ENCODE results near the gene SFN. TPM values are rescaled to one million over a fixed set of nuclear protein-coding genes. Genes with fewer than 3 reads are reported as not detected.
"Not testable (repeated sequence)": the region's sequence is repeated elsewhere in the genome, so short reads cannot be mapped to it uniquely, and the experiment has no call there.

Gene SFN
- 1 to 10 TPM in 1 of 3 donors, under 1 TPM in 2; 0.65 to 1.1 (median 0.73) TPM for polyA plus RNA-seq (ENCODE audit: insufficient read length in 3 of 3)
- long read RNA-seq, donor 1 = 0 reads
- long read RNA-seq, donor 2 = 0 reads
- long read RNA-seq, donor 3, partial matches to known transcripts = 0 of 1 reads
- long read RNA-seq, donor 3, other reads (novel, unspliced or antisense) = 0 of 1 reads
- long read RNA-seq, donor 4, partial matches to known transcripts = 0 of 1 reads
- long read RNA-seq, donor 4, other reads (novel, unspliced or antisense) = 0 of 1 reads
- long read RNA-seq, donor 5 = 0 reads
- long read RNA-seq, donor 6 = 0 reads
- long read RNA-seq, donor 7, transcript SFN-201 (1 exons, 1,320 nt) = major isoform, 8 of 8 reads
- long read RNA-seq, donor 7, partial matches to known transcripts = 0 of 8 reads
- long read RNA-seq, donor 7, other reads (novel, unspliced or antisense) = 0 of 8 reads
- long read RNA-seq, donor 8 = 0 reads
- long read RNA-seq, donor 9 = 0 reads
- long read RNA-seq, donor 10, partial matches to known transcripts = 0 of 2 reads
- long read RNA-seq, donor 10, other reads (novel, unspliced or antisense) = 0 of 2 reads
- long read RNA-seq, donor 11, partial matches to known transcripts = 0 of 1 reads
- long read RNA-seq, donor 11, other reads (novel, unspliced or antisense) = 0 of 1 reads
- long read RNA-seq, donor 12, partial matches to known transcripts = 0 of 1 reads
- long read RNA-seq, donor 12, other reads (novel, unspliced or antisense) = 0 of 1 reads
- long read RNA-seq, donor 13, partial matches to known transcripts = 0 of 1 reads
- long read RNA-seq, donor 13, other reads (novel, unspliced or antisense) = 0 of 1 reads
- long read RNA-seq, donor 14 = 0 reads
- long read RNA-seq, donor 15, transcript SFN-201 (1 exons, 1,320 nt) = major isoform, 44 of 44 reads
- long read RNA-seq, donor 15, partial matches to known transcripts = 0 of 44 reads
- long read RNA-seq, donor 15, other reads (novel, unspliced or antisense) = 0 of 44 reads
- long read RNA-seq, donor 16 = 0 reads

- DNase-seq = no peak
These were observed at the start of gene SFN for GRCh38 chr1:26862781-26863684. Gene SFN, plus strand, starts transcription at chr1:26863149. Its CDS starts 64 bp downstream, at chr1:26863213.

- no peak for DNase-seq
These were observed 48.6 kb upstream of the SFN start for GRCh38 chr1:26814377-26814776.

GRCh38 chr1:26814893-26815292, 48.1 kb upstream of the SFN start:
- no peak for DNase-seq

- DNase-seq = no peak
These were observed 42.1 kb upstream of the SFN start for GRCh38 chr1:26820784-26821269.

- DNase-seq = no peak
These were observed 40.1 kb upstream of the SFN start for GRCh38 chr1:26822737-26823395.

DNA sequence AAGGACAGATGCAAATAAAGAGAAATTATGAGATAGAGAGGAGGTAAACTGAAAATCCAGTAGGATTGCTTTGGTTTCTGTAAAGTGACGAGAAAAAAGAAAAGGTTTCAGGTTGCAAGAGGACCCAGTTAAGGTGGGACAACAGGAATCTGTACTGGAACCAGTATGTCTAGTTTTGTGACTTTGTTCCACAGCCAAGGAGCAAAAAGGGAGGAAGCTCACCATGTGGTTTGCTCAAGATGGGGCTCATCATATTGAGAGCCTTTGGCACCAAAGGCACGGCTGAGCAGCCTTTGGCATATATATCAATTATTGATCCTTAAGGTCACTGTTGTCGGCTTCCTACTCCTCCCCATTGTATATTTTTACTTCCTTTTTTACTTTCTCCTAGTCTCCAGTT, 38.2 kb upstream of the SFN start:
- no peak for DNase-seq

DNA sequence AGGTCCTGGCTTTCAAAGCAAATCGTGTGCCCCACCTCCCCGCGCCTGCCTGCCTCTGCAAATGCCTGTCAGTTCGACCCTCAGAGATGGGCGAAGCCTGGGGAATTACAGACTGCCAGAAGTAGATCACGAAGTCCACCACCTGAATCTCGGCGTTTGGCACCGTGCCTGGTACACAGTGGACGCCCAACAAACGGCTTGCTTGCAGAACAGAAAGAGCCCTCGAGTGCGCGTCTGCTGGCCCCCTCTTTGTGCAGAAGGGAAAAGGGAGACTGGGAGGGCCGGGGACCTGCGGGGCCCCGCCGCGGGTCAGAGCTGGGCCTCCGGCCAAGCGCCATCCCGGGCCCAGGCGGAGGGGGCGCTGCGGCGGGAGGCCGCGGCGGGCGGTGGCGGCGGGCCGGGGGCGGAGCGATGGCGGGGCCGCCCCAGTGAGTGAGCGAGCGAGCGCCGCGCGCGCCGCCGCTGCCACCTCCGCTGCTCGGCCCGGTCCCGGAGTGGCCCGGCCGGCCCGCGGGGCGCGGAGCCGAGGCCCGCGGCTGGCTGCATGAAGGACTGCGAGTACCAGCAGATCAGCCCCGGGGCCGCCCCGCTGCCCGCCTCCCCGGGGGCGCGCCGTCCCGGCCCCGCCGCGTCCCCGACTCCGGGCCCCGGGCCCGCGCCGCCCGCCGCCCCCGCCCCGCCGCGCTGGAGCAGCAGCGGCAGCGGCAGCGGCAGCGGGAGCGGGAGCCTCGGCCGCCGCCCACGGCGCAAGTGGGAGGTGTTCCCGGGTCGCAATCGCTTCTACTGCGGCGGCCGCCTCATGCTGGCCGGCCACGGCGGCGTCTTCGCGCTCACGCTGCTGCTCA, 36.5 kb upstream of the SFN start, which contains the start of gene ZDHHC18:
Gene ZDHHC18 (plus strand): TSS at position 428 of the 845 bp plus-strand sequence. CDS start 117 bp downstream, at position 545.
- peak; percentile 61 for DNase-seq

- DNase-seq = no peak
These were observed 35.8 kb upstream of the SFN start for GRCh38 chr1:26827106-26827604.

GRCh38 chr1:26827663-26828062, 35.3 kb upstream of the SFN start:
- DNase-seq = peak; percentile 49

DNA sequence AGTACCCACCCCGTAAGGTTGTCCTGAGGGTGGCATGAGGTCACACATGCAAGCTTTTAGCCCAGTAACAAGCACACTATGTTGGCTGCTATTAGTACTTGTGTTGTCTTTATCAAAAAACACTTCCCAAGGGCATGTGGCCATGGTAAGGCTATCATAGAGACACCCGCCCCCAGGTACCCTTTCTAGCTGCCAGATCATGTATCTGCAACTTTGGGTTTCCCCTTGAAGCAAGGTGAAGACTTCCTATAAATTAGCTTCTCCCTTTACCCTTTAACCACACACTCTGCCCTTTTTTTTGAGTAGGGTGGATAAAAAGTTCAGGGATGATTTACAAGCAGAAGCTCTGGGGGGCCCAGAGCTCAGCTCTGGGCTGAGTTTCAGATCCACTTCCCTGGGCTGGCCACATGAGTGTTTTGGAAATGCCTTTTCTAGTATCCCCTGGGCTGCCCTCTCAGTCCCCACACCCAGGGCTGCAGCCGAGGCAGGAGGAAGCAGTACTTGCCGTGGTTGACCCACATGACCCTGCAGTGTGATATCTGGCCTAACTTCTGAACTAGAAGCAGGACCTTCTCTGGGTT, 34.4 kb upstream of the SFN start:
- DNase-seq = no peak

GRCh38 chr1:26829184-26829911, 33.6 kb upstream of the SFN start:
- no peak for DNase-seq

GRCh38 chr1:26831059-26831458, 31.9 kb upstream of the SFN start:
- DNase-seq = no peak

DNA sequence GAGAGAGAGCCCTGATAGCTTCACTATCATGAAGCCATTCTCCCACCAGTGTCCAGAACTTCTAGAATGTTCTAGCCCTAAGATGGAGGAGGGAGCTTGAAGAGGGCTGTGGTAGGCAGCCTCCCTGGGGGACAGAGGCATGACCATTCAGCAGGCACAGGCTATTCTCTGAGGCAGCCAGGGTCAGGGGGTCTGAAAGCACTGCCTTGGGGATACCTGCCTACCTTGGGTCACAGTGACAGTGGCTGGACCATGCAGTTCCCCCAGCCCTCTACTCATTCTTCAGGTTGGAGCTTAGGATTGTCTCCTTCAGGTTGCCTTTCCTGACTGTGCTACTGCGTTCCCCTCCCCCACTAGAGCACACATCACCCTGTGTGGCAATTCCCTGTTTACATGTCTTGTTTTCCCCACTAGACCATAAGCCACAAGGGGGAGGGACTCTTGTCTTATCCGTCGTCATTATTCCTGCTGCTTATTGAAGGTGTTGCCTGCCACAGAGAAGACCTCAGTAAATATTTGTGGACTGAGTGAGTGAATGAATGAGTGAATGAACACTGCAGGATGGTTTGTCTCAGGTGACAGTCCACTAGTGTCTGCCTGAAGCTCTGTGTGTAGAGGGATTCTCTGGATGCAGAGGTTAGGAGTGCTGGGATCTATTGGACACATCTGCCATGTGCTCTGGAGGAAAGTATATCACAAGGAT, 31.3 kb upstream of the SFN start:
- DNase-seq = no peak

DNA sequence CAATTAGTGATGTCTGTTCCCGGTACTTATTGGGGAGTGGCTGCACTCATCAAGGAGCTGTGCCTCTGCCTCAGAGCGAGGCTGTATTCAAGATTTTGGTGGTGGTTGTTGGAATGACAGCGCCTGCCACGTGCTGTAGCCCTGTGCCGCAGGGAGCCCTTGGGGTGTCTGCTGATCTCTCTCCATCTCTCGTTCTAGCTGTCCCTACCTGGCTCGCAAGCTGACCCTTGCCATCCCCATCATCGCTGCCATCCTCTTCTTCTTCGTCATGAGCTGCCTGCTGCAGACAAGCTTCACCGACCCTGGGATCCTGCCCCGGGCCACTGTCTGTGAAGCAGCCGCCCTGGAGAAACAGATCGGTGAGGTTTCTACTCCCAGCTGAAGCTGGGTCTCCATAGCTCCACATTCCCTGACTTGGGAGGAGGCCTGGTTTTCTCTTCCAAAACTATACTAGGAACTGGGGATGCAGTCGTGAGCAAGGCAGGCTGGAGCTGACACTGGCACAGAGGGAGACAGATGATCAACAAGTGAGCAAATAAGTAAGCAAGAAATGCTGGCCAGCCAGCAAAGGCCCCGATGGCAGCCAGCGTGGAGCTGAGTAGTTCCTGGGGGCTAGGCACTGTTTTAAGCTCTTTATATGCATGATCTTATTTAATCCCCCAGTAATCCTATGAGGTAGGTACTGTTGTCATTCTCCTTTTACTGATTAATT, 30.5 kb upstream of the SFN start:
- no peak for DNase-seq

- DNase-seq = no peak
These were observed 29.2 kb upstream of the SFN start for GRCh38 chr1:26833432-26834405.

GRCh38 chr1:26837665-26838064, 25.3 kb upstream of the SFN start:
- DNase-seq = not testable (repeated sequence)
